SK-MEL-5 (cell line): ENCODE data around the gene VWA3B. TPM values are rescaled to one million over a fixed set of nuclear protein-coding genes. Genes with fewer than 3 reads are reported as not detected.
"Not testable (repeated sequence)": the region's sequence is repeated elsewhere in the genome, so short reads cannot be mapped to it uniquely, and the experiment has no call there.

Source experiments
- DNase-seq: peaks from one replicate; pipeline ENCODE4 v3.0.0-alpha.2; 2016; ENCODE audit warnings: low read depth, low spot score
- in situ Hi-C: cut with HindIII; loops from 2 replicates; pipeline ENCODE4 v1.10.0; 2016; ENCODE audit warnings: low sequenced_read_pairs, high pct_unique_total_duplicates, low pct_unique_long_range_greater_than_20kb
- total RNA-seq: library from RNA; depleted of rRNA; stranded (reverse); fragments of >200 nt; shearing (Covaris generic); gene quantifications from 2 replicates; pipeline ENCODE4 v1.2.3, GENCODE V29; 2014

The VWA3B gene
- total RNA-seq, 1 experiment from 2014 or later, result not detected

DNA sequence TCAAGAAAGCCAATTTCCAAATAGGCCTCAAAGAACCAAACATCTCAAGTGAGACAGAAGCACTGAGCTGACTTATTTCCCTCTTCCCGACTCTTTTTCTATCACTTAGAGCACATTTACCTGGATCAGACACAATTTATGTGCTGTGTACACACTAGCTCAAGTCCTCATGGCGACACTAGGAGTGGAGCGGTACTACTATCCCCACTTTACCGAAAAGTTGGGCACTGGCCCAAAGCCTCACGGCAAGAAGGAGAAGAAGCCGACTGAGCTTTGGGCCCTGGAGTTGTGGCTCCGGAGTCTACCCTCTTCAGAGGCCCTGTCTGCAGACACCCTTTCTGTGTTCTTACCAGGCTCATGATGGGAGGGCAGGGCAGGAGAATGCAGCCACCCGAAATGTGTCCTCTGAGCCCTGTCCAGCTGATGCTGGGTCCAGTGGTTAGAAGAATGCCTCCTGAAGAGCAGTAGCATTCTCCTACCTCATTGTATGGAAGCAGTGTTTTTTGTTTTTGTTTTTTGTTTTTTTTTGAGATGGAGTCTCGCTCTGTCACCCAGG is 167.6 kb downstream of the VWA3B start:
- no peak for DNase-seq
- in situ Hi-C loops, result no loop called here

DNA sequence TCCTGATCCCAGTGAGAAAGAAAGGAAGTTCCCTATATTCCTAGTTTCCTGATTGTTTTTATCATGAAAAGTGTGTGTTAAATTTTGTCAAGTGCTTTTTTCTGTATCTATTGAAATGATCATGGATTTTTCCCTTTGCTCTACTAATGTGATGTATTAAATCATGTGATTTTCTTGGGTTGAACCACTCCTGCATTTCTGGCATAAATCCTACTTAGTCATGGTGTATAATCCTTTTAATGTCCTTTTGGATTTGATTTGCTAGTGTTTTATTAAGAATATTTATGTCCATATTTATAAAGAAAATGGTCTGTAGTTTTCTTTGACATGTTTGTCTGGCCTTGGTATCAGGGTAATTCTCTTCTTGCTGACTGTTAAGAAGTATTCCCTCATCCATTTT is 171.9 kb downstream of the VWA3B start:
- no peak for DNase-seq
- in situ Hi-C loops, result no loop called here

DNA sequence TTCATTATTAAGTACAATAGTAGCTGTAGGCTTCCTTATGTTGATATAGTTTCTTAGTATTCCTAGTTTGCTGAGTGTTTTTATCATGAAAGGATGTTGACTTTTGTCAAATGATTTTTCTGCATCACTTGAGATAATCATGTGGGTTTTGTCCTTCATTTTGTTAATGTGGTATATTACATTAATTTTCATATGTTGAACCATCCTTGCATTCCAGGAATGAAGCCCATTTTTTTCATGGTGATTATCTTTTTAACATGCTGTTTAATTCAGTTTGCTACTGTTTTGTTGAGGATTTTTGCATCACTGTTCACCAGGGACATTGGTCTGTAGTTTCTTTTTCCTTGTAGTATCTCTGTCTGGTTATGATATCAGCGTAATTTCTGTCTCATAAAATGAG is 176.4 kb downstream of the VWA3B start:
- in situ Hi-C loops, result no loop called here
- DNase-seq, result no peak

DNA sequence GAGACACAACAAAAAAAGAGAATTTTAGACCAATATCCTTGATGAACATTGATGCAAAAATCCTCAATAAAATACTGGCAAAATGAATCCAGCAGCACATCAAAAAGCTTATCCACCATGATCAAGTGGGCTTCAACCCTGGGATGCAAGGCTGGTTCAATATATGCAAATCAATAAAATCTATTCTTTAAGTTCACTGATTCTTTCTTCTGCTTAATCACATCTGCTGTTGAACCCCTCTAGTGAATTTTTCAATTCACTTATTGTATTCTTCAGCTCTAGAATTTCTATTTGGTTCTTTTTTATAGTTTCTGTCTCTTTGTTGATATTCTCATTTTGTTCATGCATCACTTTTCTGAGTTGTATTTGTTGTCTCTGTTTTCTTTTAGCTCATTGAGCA is 181.3 kb downstream of the VWA3B start:
- DNase-seq, in situ Hi-C loops: not testable (repeated sequence)

DNA sequence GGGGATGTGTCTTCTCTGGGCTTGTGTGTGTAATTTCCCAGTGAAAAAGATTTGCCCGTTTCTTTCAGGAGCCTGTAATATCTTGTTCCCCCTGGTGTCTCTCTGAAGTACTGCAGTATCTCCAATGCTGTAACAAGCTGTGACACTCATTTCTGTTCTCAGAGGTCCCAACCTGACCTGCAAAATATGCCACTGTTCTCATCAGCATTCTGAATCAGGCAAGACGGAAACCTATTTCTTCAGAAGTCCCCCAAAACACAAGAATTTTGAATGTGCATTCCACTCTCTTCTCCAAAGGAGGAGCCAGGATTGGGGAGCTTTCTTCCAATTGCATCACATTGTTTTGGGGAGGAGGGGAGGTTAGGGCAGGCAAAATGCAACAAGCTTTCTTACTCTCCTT is 182.3 kb downstream of the VWA3B start:
- in situ Hi-C loops, result no loop called here
- DNase-seq, result peak; percentile 70

DNA sequence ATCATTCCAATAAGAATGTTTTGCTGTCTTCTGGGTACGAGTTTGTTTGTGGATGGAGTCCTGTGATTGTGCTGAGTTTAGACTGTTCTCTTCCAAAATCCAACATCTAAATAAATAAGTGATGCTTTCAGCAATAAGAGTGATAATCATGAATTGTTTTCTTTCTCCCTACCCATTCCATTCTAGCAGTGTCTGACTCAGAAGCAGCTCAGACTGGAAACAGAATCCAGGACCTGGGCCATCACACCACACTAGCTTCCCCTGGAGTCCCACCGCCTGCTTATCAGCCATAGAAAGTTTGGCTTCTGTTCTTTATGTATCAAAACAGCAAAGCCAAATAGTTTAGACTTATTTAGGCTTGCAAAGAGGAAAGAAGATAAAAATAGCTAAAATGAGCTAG is 182.9 kb downstream of the VWA3B start:
- DNase-seq, result no peak
- in situ Hi-C loops, result no loop called here

DNA sequence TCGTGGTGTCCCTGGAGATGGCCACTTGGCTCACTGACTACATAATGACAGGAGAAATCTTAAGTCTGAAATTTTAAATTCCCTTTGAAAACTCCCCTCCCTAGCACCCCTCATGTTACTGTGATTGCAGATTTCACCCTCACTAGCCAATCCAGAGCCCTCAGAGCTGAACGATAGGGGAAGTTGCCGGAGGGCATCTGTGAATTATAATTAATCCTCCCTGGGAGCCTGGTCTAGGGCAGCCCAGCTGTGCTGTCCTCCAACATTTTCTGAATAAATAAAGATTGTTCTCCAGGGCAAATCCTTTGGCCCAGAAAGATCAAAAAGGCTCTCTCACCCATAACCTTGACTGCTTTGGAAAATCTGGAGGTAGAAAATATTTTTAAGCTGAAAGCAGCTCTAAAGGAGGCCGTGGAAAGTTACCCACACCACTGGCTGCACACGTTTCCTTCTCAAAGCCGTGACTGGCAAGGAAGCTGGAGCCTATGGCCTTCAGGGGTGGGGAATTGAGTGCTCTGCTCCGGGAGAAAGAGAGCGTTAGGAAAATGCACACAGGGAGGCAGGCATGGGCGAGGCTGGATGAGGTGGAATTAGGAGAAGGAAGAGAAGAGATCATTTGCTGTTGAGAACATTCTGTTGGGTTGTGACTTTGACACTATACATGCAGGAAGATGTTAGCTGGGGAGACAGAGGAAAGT is 190.3 kb downstream of the VWA3B start:
- no peak for DNase-seq
- in situ Hi-C loops, result no loop called here

DNA sequence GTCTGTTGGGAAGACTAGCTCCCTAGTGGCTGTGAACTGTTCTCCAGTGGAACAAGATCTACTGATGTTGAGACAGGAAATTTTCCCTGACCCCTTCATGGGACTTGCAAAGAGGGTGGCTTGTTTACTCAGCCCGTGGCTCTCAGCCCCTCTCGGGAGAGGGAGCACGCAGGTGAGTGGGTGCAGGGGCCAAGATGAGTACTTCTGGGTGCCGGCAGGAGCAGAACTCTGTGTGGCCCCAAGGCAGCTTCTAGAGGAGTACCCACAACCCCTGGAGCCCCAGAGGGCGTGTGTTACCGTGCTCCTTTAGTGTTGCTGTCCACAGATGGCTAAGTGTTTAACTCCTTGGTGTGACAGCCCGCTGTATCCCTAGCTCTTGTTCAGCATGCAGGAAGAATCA is 191.1 kb downstream of the VWA3B start:
- no peak for DNase-seq
- in situ Hi-C loops, result no loop called here

DNA sequence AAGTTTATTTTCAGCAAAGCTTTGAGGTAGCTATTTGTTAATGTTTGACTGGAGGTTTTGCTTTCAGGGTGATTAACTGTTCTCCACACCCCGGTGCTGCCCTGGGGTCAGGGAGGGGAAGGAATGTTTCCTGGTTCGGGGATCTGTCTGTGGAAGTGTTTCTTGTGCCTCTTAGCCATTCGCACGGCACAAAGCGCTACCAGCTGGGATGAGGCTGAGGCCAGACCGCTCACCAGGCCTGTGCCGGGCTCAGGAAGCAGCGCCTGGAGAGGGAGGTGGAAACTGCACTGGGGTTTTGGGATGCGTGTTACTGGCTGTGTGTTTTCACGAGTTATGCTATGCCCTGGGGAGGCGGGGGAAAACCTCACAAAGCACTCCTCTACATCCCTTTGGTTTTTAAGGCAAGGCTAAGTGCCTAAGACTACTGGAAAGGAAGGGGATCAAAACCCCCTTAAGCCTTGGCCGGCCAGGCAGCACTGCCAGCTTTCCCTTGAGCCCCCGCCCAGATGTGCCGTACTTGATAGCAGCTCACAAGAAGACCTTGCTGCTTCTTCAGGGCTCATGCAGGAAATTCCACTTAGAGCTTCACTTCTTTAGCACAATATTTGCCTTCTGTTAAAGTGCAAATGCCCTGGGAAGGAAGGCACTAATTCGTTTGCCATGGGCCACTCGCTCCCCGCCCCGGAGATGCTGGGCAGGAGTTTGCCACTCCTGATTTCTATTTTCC is 193.6 kb downstream of the VWA3B start:
- no peak for DNase-seq
- in situ Hi-C loops, result no loop called here

DNA sequence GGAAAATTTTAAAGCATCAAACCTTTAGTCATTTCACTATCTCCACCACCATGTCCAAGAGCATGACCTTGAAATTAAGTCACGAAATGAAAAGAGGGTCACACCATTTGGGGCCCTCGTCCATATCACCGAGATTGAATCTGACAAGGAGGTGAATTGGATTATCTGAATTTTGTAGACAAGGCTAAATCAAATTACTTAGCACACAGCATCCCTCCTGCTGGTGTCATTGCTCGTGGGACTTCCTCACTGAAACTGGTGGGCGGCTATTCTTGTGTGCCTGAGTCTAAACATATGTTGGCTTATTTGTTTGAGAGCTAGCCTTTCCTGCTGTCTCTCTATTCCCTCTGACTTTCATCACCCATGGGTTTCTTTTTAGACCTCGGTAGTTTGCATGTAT is 194.6 kb downstream of the VWA3B start:
- in situ Hi-C loops, result no loop called here
- no peak for DNase-seq

DNA sequence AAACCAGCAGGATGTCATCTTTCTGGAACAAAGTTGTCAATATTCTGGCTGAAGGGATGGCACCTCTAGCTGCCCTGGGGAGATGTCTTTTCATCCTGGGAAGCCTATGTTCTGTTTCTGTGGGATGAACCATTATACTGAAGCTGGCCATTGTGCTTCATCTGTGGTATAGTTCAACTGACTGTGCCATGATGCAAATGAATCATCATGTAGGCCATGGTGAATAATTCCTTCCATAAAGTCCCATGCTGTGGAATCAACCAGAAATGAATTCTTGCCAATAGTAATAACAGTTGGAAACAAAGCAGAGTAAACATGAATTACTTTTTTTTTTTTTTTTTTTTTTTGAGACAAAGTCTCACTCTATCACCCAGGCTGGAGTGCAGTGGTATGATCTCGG is 195.1 kb downstream of the VWA3B start:
- in situ Hi-C loops, result no loop called here
- no peak for DNase-seq

DNA sequence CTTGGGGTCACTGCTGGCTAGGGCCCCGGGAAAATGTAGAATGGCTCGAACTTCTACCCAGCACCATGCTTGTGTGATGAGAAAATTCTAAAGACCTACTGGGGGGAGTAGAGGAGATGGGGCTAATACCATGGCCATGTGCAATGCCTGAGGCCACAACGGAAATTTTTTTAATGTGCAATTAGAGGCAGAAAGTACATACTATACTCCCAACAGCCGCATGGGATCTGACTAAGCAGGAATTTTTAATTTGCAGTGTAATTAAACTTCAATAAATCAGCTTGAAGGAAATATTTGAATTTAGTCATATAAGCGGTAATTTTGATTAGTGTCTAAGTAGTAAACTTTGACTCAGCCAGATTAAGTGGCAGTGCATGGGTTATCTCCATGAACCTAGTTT is 206.1 kb downstream of the VWA3B start:
- DNase-seq, result no peak
- in situ Hi-C loops, result no loop called here

DNA sequence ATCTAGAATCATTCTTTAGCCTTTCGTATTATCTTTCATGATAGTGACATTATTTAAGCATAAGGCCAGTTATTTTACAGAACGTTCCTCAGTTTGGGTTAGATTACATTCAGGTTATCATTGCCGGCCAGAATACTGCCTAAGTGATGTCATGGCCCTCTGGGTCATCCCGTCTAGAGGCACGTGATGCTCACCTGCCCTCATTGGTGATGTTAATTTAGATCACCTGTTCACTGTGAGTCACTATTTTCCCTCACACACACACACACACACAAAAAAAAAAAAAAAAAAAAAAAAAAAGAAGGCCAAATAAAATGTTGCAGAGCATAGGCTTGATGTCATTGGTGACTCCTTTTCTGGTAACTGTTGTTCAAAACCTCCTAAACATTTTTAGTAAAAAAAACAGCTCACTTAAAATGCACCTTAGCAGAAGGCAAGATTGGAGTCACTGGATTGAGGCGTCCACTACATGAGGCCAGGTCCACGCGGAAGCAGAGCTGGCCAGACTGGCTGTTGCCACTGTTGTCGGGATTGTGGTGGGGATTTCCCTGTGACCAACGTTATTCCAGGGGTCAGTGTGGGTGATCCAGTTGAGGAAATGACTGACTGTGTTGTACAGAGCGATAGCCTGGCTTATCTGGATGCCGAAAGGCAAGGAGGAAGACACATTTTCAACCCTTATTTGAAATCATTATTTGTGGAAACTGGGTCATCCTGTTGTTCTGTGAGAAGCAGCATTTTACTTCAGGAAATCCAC is 207.1 kb downstream of the VWA3B start:
- in situ Hi-C loops, result no loop called here
- DNase-seq, result no peak

DNA sequence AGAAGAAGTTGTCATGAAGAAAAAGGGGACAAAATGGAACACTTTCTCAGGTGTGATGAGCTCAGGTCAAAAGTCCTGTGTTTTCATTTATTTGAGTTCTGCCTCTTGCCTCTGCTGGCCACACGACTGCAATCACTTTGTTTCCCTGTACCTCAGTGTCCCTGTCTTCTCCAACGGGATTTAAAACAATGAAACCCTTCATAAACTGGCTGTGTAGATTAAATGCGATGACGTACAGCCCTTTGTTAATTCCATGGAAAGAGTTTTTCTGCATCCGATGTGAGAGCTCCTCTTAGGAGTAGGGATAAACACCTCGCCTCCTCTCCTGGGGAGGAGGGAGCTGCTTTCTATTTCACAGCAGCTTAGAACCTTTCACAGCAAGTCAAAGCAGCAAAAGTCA is 207.7 kb downstream of the VWA3B start:
- in situ Hi-C loops, result no loop called here
- peak; percentile 10 for DNase-seq

DNA sequence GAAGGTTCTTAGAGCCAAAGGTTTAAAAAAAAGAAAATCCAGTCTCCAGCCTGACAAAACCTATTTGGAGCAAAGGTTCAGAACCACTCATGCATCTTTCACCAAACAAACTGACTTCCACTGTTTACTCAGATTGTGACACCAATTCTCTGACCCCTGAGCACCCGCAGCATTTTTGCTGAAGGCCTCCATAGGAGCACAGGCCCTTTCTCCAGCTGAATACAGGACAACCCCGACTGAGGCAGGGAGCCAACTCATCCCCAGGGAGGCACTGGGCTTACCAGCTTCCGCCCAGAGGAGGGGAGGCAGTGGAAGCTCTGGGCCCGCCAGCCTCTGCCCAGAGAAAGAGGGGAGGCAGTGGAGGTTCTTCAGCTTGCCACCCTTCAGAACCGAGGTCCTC is 208.3 kb downstream of the VWA3B start:
- no peak for DNase-seq
- in situ Hi-C loops, result no loop called here

DNA sequence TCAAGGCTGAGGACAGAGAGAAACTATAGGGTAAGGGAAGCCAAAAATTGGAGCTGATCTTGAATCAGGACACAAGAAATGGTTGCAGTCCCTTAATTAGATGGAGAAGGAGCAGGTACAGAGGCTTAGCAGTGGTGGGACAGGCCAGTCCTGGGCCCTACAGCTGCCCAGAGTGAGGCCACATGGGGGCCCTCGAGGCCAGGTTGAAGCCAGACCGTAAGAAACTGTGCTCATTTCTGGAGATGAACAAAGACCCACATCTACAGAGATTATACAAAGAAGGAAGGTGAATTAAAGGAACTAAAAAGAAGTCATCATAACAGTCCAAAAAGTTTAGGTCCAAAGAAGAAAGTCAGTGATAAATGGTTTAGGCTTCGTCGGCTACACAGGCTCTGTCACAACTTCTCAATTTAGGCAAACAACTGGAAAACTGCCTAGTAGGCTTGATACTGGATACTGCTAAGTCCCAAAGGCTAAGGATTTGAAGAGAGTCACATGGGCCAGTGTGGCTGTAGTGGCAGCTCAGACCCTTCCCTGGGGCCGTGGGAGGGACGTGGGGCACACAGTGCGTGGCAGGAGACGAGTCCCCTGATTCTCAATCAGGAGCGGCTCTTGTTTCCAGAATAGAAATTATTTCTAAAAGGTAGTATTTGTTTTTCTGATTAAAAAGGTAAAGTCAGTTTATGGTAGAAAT is 208.9 kb downstream of the VWA3B start:
- DNase-seq, result no peak
- in situ Hi-C loops, result no loop called here

DNA sequence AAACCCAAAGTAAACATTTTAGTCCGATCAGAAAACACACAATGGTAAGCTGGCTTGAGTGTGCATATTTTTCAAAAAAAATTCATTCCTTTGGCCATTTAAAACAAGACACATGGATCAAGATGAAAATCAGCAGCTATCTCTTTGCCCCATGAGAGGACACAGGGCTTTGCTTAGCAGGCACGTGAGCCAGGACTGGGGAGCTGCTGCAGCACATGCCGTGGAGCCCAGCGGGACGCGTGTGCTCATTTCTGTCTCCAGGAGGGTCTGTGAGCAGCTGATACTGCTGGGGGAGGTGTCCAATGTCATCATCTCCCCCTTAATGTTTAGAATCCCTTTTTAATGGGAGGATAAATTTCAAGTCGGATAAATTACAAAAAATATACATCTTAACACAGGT is 209.5 kb downstream of the VWA3B start:
- DNase-seq, result no peak
- in situ Hi-C loops, result no loop called here
